NCI-H1105 treated with DMSO at 0.1 percent for 48 hours (cell line): ENCODE measurements around the gene HIPK2.

ENCODE experiments used
- DNase-seq: peaks from one replicate; lab custom pipeline; 2025; lab: John Stamatoyannopoulos, UW

HIPK2 gene

GRCh38 chr7:139750459-139751095 is 27.2 kb downstream of the HIPK2 start:
- no peak for DNase-seq

GRCh38 chr7:139749545-139749944 is 28.3 kb downstream of the HIPK2 start:
- no peak for DNase-seq

- DNase-seq, result no peak
Observed at GRCh38 chr7:139748941-139749340, 28.9 kb downstream of the HIPK2 start.

GRCh38 chr7:139748373-139748765 is 29.4 kb downstream of the HIPK2 start:
- DNase-seq, result no peak

GRCh38 chr7:139747662-139748372 is 30.0 kb downstream of the HIPK2 start:
- DNase-seq, result no peak

GRCh38 chr7:139746652-139747051 is 31.1 kb downstream of the HIPK2 start:
- no peak for DNase-seq

GRCh38 chr7:139745678-139746143 is 32.1 kb downstream of the HIPK2 start:
- no peak for DNase-seq

GRCh38 chr7:139744768-139745677 is 32.8 kb downstream of the HIPK2 start:
- no peak for DNase-seq

GRCh38 chr7:139743967-139744767 is 33.6 kb downstream of the HIPK2 start:
- no peak for DNase-seq

GRCh38 chr7:139743267-139743966 is 34.4 kb downstream of the HIPK2 start:
- DNase-seq, result no peak

GRCh38 chr7:139741789-139742344 is 35.9 kb downstream of the HIPK2 start:
- no peak for DNase-seq

- no peak for DNase-seq
Observed at GRCh38 chr7:139741239-139741638, 36.6 kb downstream of the HIPK2 start.

GRCh38 chr7:139739863-139740597 is 37.8 kb downstream of the HIPK2 start:
- peak; percentile 59 for DNase-seq

- DNase-seq, result no peak
Observed at GRCh38 chr7:139738772-139739171, 39.0 kb downstream of the HIPK2 start.

- DNase-seq, result no peak
Observed at GRCh38 chr7:139738101-139738489, 39.7 kb downstream of the HIPK2 start.

GRCh38 chr7:139737221-139738100 is 40.3 kb downstream of the HIPK2 start:
- no peak for DNase-seq

GRCh38 chr7:139735912-139736595 is 41.7 kb downstream of the HIPK2 start:
- DNase-seq, result no peak

- no peak for DNase-seq
Observed at GRCh38 chr7:139735466-139735865, 42.3 kb downstream of the HIPK2 start.

- DNase-seq, result no peak
Observed at GRCh38 chr7:139734395-139734794, 43.4 kb downstream of the HIPK2 start.
